ENCODE results near the gene LYPD6. TPM values are rescaled to one million over a fixed set of nuclear protein-coding genes. Genes with fewer than 3 reads are reported as not detected.

The LYPD6 gene
- total RNA-seq, 2 donors from 2014 or later = 5.2 to 8.4 TPM

DNA sequence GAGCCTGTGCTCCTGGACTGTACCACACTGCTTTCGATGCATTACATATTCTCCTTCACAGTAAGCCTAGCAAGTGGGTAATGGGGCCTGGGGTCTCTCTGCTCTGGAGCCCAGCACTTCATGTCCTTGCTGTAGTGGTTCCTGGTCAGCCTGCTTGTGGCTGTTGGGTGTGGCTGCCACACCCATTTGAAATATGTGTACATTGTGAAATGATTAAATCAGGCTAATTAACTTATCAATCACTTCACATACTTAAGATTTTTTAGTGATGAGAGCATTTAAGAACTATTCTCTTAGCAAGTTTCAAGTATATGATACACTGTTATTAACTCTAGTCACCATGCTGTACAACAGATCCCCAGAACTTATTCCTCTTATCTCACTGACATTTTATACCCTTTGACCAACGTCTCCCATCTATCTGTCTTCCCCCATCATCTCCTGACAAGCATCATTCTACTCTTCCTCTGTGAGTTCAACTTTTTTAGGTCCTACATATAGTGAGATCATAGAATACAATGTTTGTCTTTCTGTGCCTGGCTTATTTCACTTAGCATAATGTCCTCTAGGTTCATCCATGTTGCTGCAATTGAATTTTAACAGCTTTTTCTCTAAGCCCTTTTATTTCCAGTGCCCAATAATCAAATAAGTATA is 92.1 kb downstream of the LYPD6 start:
- H3K36me3 ChIP-seq = no peaks in the 10 kb centered on the region
- H3K27ac ChIP-seq = no peak overlapping the region
- TF ChIP-seq, protein P1, sequence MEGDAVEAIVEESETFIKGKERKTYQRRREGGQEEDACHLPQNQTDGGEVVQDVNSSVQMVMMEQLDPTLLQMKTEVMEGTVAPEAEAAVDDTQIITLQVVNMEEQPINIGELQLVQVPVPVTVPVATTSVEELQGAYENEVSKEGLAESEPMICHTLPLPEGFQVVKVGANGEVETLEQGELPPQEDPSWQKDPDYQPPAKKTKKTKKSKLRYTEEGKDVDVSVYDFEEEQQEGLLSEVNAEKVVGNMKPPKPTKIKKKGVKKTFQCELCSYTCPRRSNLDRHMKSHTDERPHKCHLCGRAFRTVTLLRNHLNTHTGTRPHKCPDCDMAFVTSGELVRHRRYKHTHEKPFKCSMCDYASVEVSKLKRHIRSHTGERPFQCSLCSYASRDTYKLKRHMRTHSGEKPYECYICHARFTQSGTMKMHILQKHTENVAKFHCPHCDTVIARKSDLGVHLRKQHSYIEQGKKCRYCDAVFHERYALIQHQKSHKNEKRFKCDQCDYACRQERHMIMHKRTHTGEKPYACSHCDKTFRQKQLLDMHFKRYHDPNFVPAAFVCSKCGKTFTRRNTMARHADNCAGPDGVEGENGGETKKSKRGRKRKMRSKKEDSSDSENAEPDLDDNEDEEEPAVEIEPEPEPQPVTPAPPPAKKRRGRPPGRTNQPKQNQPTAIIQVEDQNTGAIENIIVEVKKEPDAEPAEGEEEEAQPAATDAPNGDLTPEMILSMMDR (IDR thresholded peaks at IDR 0.05) = no peak
- no peaks in the 10 kb centered on the region for H3K9me3 ChIP-seq
- no peaks in the 10 kb centered on the region for H3K27me3 ChIP-seq
- H3K4me1 ChIP-seq = no peaks in the 10 kb centered on the region
- DNase-seq = no peak
- intact Hi-C loops (cut with DNase I) = no loop called here
- no peak overlapping the region for H3K9ac ChIP-seq (ENCODE audit: low read depth in 2 of 2, low read length in 2 of 2)
- no peak overlapping the region for H3K4me3 ChIP-seq

DNA sequence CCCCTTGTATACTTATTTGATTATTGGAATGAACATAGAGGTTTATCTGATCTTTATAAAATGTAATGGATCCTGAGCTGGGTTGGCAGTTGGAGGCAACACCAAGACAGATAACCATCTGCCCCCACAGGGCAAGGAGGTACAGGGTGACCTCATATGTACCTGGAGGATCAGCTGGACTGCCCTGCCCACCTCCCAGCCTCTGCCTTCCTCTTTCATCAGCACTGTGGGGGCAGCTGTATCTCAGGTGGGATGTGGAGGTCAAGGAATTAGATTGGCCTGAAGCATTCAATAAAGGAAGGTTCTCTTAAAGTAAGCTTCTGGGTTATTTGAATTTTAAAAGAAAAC is 92.6 kb downstream of the LYPD6 start:
- no peak overlapping the region for H3K9ac ChIP-seq (ENCODE audit: low read depth in 2 of 2, low read length in 2 of 2)
- TF ChIP-seq, protein P1 (IDR thresholded peaks at IDR 0.05) = no peak
- intact Hi-C loops (cut with DNase I) = no loop called here
- no peaks in the 10 kb centered on the region for H3K36me3 ChIP-seq
- no peak overlapping the region for H3K4me3 ChIP-seq
- no peaks in the 10 kb centered on the region for H3K4me1 ChIP-seq
- no peak for DNase-seq
- H3K27me3 ChIP-seq = no peaks in the 10 kb centered on the region
- H3K27ac ChIP-seq = no peak overlapping the region
- no peaks in the 10 kb centered on the region for H3K9me3 ChIP-seq

- Histone ChIP-seq H3K36me3 (no peaks in the 10 kb centered on the region), H3K27ac (no peak overlapping the region), H3K4me3 (no peak overlapping the region), H3K27me3 (no peaks in the 10 kb centered on the region), H3K9ac (ENCODE audit: low read depth in 2 of 2, low read length in 2 of 2) (no peak overlapping the region), H3K9me3 (no peaks in the 10 kb centered on the region), H3K4me1 (no peaks in the 10 kb centered on the region)
- DNase-seq = no peak
- intact Hi-C loops (cut with DNase I) = no loop called here
- TF ChIP-seq, protein P1 (IDR thresholded peaks at IDR 0.05) = no peak
Measured at GRCh38 chr2:149423630-149424029, 93.2 kb downstream of the LYPD6 start.

DNA sequence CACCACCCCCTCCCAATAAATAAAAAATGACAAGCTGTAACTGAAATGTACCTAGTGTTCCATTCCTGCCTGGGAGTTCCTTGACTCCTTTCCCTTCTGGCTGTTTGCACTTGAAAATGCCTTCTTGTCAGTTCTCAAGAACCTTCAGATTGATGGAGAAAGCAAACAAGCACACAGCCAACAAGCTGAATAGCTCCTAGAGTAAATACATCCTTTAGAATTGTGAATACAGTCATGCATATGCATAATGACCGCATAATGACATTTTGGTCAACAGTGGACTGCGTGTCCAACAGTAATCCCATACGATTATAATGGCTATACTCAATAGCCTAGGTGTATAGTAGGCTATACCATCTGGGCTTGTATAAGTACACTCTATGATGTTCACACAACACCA is 97.0 kb downstream of the LYPD6 start:
- DNase-seq = no peak
- no peak overlapping the region for H3K27ac ChIP-seq
- H3K36me3 ChIP-seq = no peaks in the 10 kb centered on the region
- H3K9me3 ChIP-seq = no peaks in the 10 kb centered on the region
- TF ChIP-seq, protein P1 (IDR thresholded peaks at IDR 0.05) = no peak
- H3K4me1 ChIP-seq = no peaks in the 10 kb centered on the region
- H3K27me3 ChIP-seq = no peaks in the 10 kb centered on the region
- no peak overlapping the region for H3K9ac ChIP-seq (ENCODE audit: low read depth in 2 of 2, low read length in 2 of 2)
- intact Hi-C loops (cut with DNase I) = no loop called here
- H3K4me3 ChIP-seq = no peak overlapping the region

DNA sequence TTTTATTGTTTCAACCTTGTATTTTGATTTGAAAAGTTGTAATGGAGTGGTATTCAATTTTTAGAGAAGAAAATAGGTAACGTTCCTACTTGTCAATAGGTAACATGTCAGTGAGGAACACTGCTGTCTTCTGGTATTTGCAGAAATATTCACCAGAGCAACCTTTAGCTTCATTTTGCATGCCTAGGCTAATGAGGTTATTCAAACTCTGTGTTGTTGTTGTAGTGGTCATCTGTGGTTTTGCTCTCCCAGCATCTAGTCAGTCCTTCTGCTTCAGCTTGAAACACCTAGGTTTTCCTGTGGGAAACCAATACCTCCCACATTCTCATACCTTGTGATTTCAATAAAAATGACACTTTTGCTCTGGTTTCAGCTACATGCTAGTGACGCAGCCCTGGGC is 98.4 kb downstream of the LYPD6 start:
- H3K27me3 ChIP-seq = no peaks in the 10 kb centered on the region
- H3K27ac ChIP-seq = no peak overlapping the region
- no peak overlapping the region for H3K9ac ChIP-seq (ENCODE audit: low read depth in 2 of 2, low read length in 2 of 2)
- intact Hi-C loops (cut with DNase I) = no loop called here
- DNase-seq = no peak
- no peaks in the 10 kb centered on the region for H3K9me3 ChIP-seq
- no peaks in the 10 kb centered on the region for H3K36me3 ChIP-seq
- H3K4me3 ChIP-seq = no peak overlapping the region
- TF ChIP-seq, protein P1 (IDR thresholded peaks at IDR 0.05) = no peak
- no peaks in the 10 kb centered on the region for H3K4me1 ChIP-seq

All from colonic mucosa (tissue), 4 donors.